K562 (cell line): Measurements from ENCODE around the gene CLDN7. TPM values are rescaled to one million over a fixed set of nuclear protein-coding genes. Genes with fewer than 3 reads are reported as not detected.

Experiments used
- DLX4 ChIP-seq: fragments of 250-450 bp; sonication (Bioruptor Pico); IDR thresholded peaks from 2 replicates; pipeline ENCODE4 v1.6.1; 2021; ENCODE audit warnings: mild to moderate bottlenecking
- ETS1 ChIP-seq: conservative IDR thresholded peaks from 2 replicates; pipeline ENCODE4 v1.6.1; 2011; ENCODE audit warnings: low read depth, mild to moderate bottlenecking, low read length; ENCODE audit not compliant: control insufficient read depth
- MYC ChIP-seq, 2 experiments: fragments of 250-450 bp in 1 of 2; sonication (Bioruptor Pico) in 1 of 2; IDR thresholded peaks; 2 replicates each; pipeline versions ENCODE4 v1.5.1 to v1.6.1; 2012 to 2021; ENCODE audit warnings: low read depth in 2 of 2, borderline replicate concordance in 1 of 2, improper control_type of control experiment in 1 of 2, low read length in 1 of 2, mild to moderate bottlenecking in 1 of 2, moderate library complexity in 1 of 2
- NFATC3 ChIP-seq: fragments of 450-650 bp; IDR thresholded peaks from 2 replicates; pipeline ENCODE4 v1.6.1; 2017; ENCODE audit warnings: mild to moderate bottlenecking
- PKNOX1 ChIP-seq: fragments of 450-650 bp; IDR thresholded peaks from 2 replicates; pipeline ENCODE4 v1.6.1; 2016
- REST ChIP-seq, 2 experiments: fragments of 450-650 bp; formaldehyde crosslinking in 1 of 2; IDR thresholded peaks; 2 replicates each; pipeline versions ENCODE4 v1.4.0 to v1.6.1; 2014 to 2020; ENCODE audit warnings: mild to moderate bottlenecking in 2 of 2, borderline replicate concordance in 1 of 2, low read depth in 1 of 2
- RFX5 ChIP-seq: IDR thresholded peaks from 2 replicates; pipeline ENCODE4 v1.6.1; 2011; ENCODE audit warnings: low read depth, mild to moderate bottlenecking, improper control_type of control experiment, low read length
- UBTF ChIP-seq, 2 experiments: IDR thresholded peaks; 2 replicates each; pipeline ENCODE4 v1.6.1; 2012; ENCODE audit warnings: improper control_type of control experiment in 2 of 2, low read depth in 2 of 2, low read length in 2 of 2, borderline replicate concordance in 1 of 2
- ZC3H11A ChIP-seq: IDR thresholded peaks from 2 replicates; pipeline ENCODE4 v1.6.1; 2012; ENCODE audit warnings: low read depth, low read length, improper control_type of control experiment
- ZFX ChIP-seq: sonication (generic); formaldehyde crosslinking; IDR thresholded peaks from 2 replicates; pipeline ENCODE4 v1.8.0; 2022; ENCODE audit warnings: mild to moderate bottlenecking, missing genetic modification reagents, moderate library complexity
- polyA plus RNA-seq, 8 experiments: library from polyadenylated mRNA; depleted of rRNA in 4 of 8; stranded (reverse) in 5 of 8; unstranded in 3 of 8; fragments of >200 nt; fragmentation: Nextera tagmentation in 2 of 8; fragmentation: Illumina TruSeq in 1 of 8; extraction: Ambion mirVana in 2 of 8; extraction: Trizol in 1 of 8; gene quantifications; 2 replicates each; pipeline versions ENCODE4 v1.2.1 to v1.2.3, GENCODE V29; 2011 to 2014; ENCODE audit warnings: inconsistent platforms in 1 of 8, missing spikeins in 1 of 8
- total RNA-seq, 7 experiments: library from RNA; depleted of rRNA in 6 of 7; stranded (reverse); fragments of >200 nt in 6 of 7; fragmentation: Illumina TruSeq in 2 of 7; extraction: Trizol in 2 of 7; gene quantifications; 2 replicates each; pipeline versions ENCODE4 v1.2.1 to v1.2.3, GENCODE V29; 2011 to 2021; ENCODE audit warnings: low replicate concordance in 1 of 7

Gene CLDN7
- total and polyA plus RNA-seq, 9 of the 15 experiments (the other 6 are each of a cell fraction or from before 2014, with no cell fraction given), result 2.2 to 14.5 (median 7.6) TPM

GRCh38 chr17:7251661-7252175 is 10.6 kb downstream of the CLDN7 start, which contains the start of gene CTDNEP1 (continued):
- TF ChIP-seq REST (IDR thresholded peaks at IDR 0.05; ENCODE audit: borderline replicate concordance) (no peak), REST (CRISPR knock-in tag; IDR thresholded peaks at IDR 0.05; ENCODE audit: low read depth) (no peak), MYC (IDR thresholded peaks at IDR 0.05; ENCODE audit: low read depth, low read length) (peak; percentile 7; the same call in 1 of the 2 replicates), MYC (CRISPR knock-in tag; IDR thresholded peaks at IDR 0.05; ENCODE audit: borderline replicate concordance, low read depth) (no peak), DLX4 (CRISPR knock-in tag) (no peak), ZFX (CRISPR knock-in tag) (no peak), NFATC3 (no peak), UBTF (IDR thresholded peaks at IDR 0.05; ENCODE audit: borderline replicate concordance in 1 of 2, low read depth in 2 of 2, low read length in 2 of 2) (no peak), ZC3H11A (no peak), RFX5 (no peak), ETS1 (no peak), PKNOX1 (peak; percentile 58)
